ENCODE measurements around the gene PKNOX1.
"Not testable (repeated sequence)": the region's sequence is repeated elsewhere in the genome, so short reads cannot be mapped to it uniquely, and the experiment has no call there.

The PKNOX1 gene

DNA sequence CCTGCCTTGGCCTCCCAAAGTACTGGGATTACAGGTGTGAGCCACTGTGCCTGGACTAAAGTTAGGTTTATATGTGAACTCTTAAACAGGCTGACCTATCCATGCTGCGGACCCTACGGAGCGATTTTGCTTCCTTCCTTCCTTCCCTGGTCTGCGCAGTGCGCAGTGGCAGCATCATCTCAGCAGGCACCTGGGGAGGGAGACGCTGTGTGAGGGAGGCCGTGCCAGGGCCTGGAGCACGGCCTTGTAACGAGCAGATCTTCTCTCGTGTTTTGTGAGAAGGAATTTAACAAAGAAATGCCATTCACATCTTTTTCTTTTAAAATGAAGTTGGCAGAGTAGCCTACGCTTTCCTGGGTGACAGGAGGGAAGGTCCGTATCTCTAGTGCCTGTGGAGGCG lies 45.8 kb downstream of the PKNOX1 start:
- no peak for DNase-seq (ENCODE audit: low read depth, low spot score)

DNA sequence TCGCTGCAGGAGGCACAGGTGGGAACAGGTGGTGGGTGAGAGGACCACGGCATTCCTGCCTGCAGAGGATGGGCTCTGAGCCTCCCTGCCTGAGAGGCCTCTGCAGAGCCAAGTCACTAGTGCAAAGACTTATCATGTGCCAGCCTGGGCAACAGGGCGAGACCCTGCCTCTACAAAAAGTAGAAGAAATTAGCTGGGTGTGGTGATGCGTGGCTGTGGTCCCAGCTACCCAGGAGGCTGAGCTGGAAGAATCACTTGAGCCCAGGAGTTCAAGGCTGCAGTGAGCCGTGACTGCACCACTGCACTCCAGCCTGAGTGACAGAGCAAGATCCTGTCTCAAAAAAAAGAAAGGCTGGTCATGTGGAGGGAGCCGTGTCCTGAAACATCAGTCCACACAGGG lies 46.4 kb downstream of the PKNOX1 start:
- DNase-seq (ENCODE audit: low read depth, low spot score), result no peak

DNA sequence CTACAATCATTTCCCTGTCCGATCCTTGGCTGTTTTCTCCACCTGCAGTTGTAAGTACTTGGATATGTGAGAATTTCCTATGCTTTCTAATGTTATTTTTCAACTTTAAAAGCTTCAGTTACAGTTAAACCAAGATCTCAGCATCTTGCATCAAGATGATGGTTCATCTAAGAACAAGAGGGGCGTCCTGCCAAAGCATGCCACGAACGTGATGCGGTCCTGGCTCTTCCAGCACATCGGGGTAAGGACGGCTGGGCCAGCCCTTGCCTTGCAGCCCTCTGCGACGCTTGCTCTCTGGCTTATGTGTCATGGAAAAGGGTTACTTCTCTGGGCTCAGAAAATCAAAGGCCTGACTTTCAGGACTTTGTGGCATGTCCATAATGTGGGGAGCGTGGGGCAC lies 46.8 kb downstream of the PKNOX1 start:
- no peak for DNase-seq (ENCODE audit: low read depth, low spot score)

DNA sequence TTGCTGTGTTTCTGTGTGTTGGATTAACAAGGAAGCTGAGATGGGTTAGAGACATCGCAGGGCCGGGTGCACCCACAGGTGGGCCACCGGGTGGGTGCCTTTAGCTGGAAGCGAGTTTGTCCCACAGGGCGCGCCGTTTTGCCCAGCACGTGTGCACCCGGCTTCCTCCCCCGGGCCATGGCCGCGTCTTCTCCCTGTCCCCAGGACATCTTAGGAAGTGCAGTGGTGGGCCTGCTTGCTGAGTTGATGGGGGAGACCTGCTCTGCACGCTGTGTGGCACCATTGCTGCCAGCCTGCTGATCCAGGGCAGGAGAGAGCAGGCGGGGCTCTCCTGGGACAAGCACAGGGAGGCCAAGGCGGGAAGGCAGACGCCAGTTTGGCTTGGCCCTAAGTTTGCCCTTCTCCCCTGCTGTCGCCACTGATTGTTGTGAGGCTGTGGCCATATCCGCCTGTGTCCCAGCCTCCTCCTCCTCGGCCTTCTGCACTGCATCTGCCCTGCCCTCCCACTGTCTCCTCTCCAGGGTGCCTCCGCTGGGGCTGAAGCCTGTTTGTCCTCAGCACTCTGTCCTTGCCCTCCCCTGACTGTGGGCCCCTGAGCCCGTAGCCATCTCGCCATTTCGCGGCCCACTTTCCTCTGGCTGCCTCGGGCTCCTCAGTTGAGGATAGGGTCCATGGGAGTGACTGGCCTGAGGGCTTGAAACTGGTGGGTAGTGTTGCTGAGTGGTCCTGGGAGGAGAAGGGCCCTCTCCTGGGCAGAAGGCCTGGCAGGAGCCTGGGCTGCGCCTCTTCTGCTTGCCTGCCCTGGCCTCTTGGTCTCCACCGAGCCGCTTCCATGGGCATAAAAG lies 47.6 kb downstream of the PKNOX1 start:
- no peak for DNase-seq (ENCODE audit: low read depth, low spot score)

DNA sequence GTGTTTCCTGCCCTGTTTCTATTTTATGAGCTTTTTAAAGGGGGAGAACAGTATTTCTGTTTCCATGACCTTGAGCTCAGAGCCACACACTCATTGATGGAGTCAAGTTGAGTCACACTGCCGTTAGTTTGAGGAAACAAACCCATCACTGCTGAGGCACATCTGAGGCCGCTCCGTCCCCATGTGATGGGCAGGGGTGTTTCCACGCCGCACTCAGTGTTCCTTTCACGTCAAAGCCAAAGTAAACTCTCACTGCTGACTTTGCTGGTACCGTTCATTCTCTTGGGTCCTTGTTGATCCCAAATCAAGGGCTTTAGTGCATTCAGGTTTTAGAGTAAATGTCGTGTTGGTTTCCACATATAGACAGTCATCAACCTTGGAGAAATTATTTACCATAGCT lies 48.8 kb downstream of the PKNOX1 start:
- no peak for DNase-seq (ENCODE audit: low read depth, low spot score)

DNA sequence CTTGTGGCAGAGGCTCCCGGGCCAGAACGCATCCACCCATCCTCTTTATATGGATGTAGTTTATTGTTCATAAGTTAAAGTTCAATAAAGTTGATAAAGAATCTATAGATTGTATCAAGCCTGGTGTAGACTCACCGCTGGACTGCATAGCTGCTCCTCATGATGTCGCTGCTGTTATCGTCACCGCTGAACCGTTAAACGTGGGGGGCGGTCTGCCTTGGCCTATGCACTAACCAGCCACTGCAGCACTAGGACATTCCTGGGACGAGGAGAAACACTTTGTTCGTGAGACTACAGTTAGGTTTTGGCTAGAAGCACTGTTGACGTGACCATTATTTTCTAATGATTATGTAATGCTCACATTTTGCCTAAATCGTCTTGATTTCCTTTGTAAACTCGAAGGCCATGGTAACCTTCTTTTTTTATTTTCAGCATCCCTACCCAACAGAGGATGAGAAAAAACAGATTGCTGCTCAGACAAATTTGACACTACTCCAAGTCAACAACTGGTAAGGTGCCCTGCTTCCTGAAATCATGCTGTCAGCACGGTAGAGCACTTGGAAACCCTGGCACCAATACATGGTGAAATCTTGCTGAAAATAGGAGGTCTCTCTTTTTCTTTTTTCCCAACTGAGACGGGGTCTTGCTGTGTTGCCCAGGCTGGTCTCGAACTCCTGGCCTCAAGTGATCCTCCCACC lies 50.2 kb downstream of the PKNOX1 start:
- DNase-seq (ENCODE audit: low read depth, low spot score), result no peak

DNA sequence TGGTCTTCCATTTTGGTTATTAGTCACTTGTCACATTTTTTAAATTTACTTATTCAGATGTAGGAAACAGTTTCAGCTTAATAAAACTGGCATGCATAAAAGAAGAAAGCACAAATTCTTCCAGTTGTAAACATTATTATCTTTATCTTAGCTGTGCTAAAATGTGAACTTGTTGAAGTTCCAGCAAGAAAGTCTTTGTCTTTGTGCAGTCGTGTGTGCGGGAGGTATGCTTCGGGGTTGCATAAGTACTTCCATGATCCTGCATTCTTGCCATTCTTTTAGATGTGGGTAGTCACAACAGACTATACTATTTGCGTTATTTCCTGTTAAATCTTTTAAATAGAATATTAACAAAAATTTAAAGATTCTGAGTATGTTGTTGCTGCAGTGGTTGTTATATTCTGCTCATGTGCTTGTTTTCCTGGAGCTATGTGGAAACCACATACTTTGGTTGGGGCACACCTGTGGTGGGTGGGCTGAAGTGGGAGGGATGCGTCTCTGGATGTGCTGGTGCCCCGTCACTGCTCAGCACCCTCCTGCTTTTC lies 51.3 kb downstream of the PKNOX1 start:
- DNase-seq (ENCODE audit: low read depth, low spot score), result no peak

DNA sequence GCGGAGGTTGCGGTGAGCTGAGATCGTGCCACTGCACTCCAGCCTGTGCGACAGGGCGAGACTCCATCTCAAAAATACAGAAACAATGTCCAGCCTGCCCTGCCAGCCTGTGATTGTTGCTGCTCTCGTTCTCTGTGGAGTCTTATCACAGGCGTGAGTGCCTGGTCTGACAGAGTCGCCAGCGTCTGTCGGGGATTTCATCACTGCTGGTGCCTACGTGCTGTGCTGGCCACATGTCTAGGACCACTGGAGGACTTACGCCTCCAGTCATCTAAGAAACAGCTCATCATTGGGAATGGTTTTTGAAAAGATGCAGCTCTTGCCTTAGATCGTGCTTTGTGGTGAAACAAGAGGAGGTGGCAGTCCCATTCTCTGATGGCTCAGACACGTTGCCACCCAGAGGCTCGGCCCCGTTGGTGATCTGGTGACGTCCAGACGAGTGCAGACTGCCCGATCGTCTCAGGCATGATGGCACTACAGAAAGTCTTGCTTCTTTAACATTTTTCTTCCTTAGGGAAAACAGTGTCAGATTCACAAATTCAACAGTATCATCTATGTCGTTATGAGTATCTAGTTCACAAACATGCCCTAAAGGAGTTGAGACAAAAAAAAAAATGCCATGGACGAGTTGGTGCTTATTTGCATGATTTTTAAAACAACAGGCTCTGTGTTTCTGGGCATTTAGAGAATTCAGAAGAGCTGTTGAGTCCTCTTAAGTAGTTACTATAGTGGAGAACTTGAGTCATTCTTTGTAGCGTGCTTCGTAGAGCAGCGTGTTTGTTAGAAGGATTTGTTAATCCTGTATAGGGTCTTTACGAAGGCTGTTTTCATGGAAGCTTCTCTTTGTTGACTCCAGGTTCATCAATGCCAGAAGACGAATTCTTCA lies 53.7 kb downstream of the PKNOX1 start:
- DNase-seq (ENCODE audit: low read depth, low spot score), result no peak

DNA sequence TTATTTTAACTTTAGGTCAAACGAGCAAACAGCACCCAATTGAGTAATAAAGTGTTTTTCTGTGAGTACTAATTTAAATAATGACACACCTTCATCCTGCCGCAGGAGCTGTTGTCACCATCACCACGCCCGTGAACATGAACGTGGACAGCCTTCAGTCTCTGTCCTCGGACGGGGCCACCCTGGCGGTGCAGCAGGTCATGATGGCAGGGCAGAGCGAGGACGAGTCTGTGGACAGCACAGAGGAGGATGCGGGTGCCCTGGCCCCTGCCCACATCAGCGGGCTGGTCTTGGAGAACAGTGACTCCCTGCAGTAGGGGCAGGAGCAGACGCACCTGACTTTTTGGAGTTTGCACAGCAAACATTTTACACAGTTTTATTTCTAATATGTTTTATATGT lies 55.4 kb downstream of the PKNOX1 start:
- no peak for DNase-seq (ENCODE audit: low read depth, low spot score)

DNA sequence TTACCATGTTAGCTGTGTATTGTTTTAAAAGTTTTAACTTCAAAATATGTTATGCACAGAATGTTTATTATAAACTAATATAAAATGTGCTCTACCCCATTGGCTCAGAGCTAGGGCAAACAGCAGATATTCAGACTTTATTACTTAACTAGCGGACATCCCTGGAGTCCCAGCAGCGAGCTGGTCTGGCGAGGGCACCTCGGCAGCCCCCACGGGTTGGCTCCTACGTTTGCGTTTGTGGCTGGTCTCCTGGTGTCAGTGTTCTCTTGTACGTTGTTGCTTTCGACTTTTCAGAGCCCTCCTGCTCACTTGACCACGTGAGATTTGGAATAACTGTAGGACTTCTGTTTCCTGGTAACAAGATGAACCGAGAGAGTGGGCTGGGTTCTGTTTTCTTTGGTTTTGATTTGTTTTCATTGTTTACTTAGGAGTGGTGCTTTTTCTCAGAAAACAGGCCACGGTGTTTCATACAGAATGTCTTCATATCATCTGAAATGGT lies 56.8 kb downstream of the PKNOX1 start:
- no peak for DNase-seq (ENCODE audit: low read depth, low spot score)

DNA sequence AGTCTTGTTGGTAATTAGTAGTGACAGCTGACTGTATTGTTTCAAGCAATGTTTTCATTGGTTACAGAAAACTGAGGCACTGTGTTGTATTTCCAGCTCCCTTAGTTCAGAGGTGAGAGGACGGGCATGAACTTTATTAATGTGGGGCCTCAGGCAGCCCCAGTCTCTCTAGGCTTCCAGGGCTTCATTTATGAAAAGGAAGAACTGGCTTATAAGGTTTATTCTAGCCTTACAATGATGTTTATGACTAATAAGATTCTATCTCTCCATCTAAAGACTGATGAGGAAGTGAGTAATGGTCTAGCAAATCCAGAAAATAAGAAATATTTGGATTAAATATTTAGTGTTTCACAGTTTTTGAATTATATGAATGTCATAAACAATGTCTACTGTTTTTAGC lies 59.7 kb downstream of the PKNOX1 start:
- no peak for DNase-seq (ENCODE audit: low read depth, low spot score)

DNA sequence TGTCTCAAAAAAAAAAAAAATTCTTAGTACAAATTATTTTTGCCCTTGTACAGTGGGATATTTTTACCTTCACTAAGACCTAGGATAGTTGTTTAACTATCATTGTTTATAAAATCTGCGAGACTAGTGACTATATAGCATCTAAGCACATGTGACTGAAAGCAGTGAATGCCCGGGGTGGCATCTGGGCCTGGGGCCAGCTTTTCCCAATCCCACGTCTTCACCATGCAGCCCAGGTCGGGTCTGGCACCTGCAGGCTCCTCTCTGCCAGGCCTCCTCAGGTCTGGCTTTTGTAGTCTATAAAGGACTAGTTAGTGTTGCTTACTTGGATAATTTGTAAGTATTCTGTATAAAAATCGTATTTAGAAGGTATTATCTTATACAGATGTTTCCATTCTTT lies 60.5 kb downstream of the PKNOX1 start:
- DNase-seq (ENCODE audit: low read depth, low spot score), result no peak

DNA sequence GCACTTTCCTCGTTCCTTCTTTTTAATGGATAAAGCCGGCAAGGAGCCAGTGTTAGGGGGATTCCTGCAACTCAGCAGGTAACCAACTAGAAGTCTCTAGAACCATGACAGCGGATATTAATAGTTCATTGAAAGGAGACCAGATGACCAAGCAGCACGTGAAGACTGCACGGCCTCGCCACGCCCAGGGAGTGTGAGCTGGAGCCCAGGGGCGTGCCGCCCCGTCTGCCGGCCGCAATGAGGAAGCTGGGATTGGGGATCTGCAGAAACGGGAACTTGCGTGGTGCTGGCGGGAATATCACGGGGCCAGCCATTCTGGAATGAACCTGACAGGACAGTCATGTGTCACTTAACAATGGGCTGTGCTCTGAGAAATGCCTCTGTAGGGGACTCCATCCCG lies 62.5 kb downstream of the PKNOX1 start:
- not testable (repeated sequence) for DNase-seq (ENCODE audit: low read depth, low spot score)

DNA sequence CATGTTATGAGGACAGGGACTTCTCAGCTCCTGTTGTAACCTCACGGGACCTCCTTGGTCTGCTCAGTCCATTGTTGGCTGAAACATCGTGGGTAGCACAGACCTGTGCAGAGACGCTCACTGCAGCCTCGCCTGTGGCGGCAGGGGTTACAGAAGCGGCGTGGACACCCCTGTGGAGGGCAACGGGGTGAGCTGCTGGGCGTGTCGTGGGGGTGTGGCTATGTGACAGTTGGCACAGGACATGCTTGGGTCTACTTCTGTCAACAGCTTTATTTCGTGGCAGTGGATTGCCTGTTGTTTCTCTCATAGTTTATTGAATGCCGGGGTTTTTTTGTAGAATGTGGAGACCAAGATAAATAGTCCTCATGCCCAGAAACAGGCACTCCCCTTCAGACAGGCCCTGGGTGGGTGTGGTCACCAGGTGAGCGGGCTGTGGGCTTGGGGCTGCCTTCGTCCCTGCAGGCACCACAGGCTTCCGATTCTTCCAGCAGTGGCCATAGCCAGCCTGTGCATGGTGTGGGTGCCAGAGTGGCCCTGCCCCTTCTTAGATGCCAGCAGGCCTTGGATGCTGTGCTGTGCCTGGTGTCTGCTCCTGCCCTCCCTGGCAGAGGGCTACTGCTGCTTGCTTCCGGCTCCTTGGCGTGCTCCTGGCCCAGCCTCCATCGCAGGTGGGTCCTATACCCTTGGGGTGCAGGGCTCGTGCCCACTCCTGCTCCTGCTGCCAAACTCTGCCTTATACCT lies 63.7 kb downstream of the PKNOX1 start:
- DNase-seq (ENCODE audit: low read depth, low spot score), result not testable (repeated sequence)

DNA sequence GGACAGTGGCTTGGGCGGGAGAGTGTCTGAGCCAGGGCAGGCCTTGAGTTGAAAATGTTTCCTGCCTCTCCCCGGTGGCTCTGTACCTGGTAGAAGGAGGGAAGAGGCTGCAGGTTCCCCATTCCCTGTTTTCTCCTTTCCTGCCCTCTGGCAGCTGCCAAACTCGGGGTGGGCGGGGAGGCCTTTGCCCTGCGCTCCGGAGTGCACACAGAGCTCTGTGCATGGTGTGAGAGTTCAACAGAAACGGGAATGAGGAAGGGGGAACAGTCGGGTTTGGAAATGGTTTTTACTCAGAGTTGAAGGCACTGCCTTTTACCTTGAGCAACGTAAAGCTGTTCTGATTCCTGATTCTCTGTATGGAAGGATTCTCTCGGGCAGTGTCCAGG lies 64.3 kb downstream of the PKNOX1 start:
- not testable (repeated sequence) for DNase-seq (ENCODE audit: low read depth, low spot score)

DNA sequence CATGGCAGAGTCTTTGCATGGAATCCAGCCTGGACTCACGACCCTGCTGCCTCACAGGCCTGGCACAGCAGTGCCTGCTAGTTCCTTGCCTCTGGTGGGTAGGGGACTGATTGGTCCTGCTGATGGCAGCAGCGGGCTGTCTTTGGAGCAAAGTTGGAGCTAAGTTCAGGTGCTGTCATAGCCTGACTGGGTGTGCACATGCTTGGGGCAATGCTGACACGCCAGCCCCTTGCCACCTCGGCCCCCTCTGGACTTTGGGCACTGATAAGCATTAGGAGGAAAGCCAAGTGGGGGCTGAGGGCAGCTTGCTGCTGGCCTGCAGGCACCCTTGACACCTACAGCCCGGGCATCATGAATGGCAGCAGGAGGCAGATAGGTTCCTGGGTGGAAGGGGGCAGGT lies 67.8 kb downstream of the PKNOX1 start:
- not testable (repeated sequence) for DNase-seq (ENCODE audit: low read depth, low spot score)

DNA sequence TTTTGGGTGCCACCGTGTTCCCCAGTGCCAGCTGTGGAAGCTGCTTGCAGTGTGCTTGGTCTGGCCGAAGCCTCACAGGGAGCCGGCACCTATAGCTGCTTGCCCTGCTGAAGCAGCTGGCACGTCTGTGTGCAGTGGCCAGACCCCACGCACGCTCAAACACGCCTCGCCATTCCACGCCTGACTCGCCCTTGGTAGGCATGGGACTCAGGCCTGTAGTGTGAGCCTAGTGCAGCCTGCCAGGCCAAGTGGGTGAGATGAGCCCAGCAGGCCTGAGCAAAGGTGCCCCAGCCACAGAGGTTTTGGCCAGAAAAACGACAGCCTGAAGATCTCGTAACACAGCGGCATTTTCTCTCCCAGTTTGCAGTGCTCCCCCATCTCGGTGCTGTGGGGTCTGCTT lies 68.9 kb downstream of the PKNOX1 start:
- not testable (repeated sequence) for DNase-seq (ENCODE audit: low read depth, low spot score)

DNA sequence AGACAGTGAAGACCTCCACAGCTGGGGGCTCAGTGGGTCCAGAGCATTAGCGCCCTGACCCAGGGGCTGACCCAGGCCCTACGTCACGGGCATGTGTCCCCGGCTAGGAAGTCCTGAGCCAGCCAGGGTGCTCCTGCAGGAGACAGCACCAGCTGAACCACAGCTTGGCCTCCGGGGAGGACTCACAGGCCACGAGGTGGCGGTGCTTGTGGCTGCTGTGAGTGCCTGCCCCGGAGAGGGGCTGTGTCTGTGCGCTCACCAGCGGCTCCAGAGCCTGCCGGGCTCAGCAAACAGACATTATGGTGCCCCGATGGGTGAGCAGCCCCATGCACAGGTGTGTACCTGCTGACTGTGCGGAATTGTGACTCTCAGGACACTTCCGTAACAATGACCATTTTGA lies 70.2 kb downstream of the PKNOX1 start:
- DNase-seq (ENCODE audit: low read depth, low spot score), result not testable (repeated sequence)

DNA sequence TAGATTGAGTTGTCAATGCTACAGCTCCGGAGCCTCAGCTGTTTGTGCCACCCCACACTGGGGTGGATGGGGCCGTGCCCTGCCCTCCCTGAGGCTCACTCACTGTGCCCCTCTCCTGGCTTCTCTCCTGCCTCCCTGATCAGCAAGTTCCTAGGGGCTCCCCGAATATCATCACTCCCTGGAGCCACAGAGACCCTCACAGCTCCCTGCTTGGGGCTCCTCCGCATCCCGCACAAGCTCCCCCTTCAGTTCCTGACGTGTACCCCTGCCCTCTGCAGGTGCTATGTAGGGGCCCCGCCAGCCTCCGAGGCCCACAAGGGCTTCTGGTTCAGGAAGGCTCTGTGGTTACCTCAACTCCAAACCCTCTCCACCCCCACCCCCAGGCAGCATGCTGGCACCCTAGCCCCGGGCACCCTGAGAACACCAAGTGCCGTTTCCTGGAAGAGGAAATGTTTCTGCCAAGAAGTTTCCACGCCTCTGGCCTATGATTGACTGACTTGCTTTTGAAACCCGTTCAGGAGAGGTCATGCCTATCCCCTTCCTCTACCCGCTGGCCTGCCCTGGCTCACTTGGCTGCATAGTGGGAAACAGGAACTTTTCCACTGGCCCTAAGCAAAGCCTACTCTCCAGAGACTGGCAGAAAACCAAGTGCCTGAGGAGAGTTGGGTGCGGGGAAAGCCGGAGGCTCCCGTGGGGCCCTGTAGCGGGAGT lies 71.0 kb downstream of the PKNOX1 start:
- DNase-seq (ENCODE audit: low read depth, low spot score), result not testable (repeated sequence)
